Mesendoderm (in vitro differentiated cells): ENCODE measurements around the gene MED6. TPM values are rescaled to one million over a fixed set of nuclear protein-coding genes. Genes with fewer than 3 reads are reported as not detected.

ENCODE experiments used
- DNase-seq: peaks from one replicate; pipeline ENCODE4 v3.0.0; 2013
- H2AK5ac ChIP-seq: 2 replicates; pipeline ENCODE4 v1.6.1; 2013; ENCODE audit warnings: low read length, inconsistent platforms
- H2BK120ac ChIP-seq: 2 replicates; pipeline ENCODE4 v1.6.1; 2013; ENCODE audit warnings: low read depth, mild to moderate bottlenecking, low read length, moderate library complexity, mixed read lengths
- H2BK15ac ChIP-seq: replicated peaks from 2 replicates; pipeline ENCODE4 v1.6.1; 2013; ENCODE audit warnings: low read depth, mild to moderate bottlenecking, moderate library complexity
- H2BK5ac ChIP-seq: 2 replicates; pipeline ENCODE4 v1.6.1; 2013; ENCODE audit warnings: low read length, inconsistent platforms
- H3K18ac ChIP-seq: 2 replicates; pipeline ENCODE4 v1.6.1; 2013; ENCODE audit warnings: mild to moderate bottlenecking, low read length, mixed read lengths
- H3K23ac ChIP-seq: one replicate; pipeline ENCODE4 v1.6.1; 2013; ENCODE audit warnings: low read length
- H3K27ac ChIP-seq: 2 replicates; pipeline ENCODE4 v1.5.1; 2013; ENCODE audit warnings: low read depth, mild to moderate bottlenecking, inconsistent platforms, low read length, moderate library complexity
- H3K27me3 ChIP-seq: 2 replicates; pipeline ENCODE4 v1.6.1; 2013; ENCODE audit warnings: low read length, control low read depth, mild to moderate bottlenecking, inconsistent platforms; ENCODE audit not compliant: insufficient read depth, poor library complexity
- H3K36me3 ChIP-seq: 2 replicates; pipeline ENCODE4 v1.6.1; 2013; ENCODE audit warnings: low read length, inconsistent platforms; ENCODE audit not compliant: control insufficient read depth, insufficient read depth
- H3K4ac ChIP-seq: one replicate; pipeline ENCODE4 v1.6.1; 2013; ENCODE audit warnings: low read depth, mild to moderate bottlenecking, low read length, moderate library complexity
- H3K4me1 ChIP-seq: 2 replicates; pipeline ENCODE4 v1.6.1; 2013; ENCODE audit warnings: low read depth, low read length, inconsistent platforms; ENCODE audit not compliant: control insufficient read depth
- H3K4me2 ChIP-seq: 2 replicates; pipeline ENCODE4 v1.6.1; 2013; ENCODE audit warnings: low read length
- H3K4me3 ChIP-seq: 2 replicates; pipeline ENCODE4 v1.5.1; 2013; ENCODE audit warnings: mild to moderate bottlenecking, low read length
- H3K56ac ChIP-seq: one replicate; pipeline ENCODE4 v1.6.1; 2013; ENCODE audit warnings: low read length
- H3K79me1 ChIP-seq: 2 replicates; pipeline ENCODE4 v1.6.1; 2013; ENCODE audit warnings: low read length, inconsistent platforms
- H3K79me2 ChIP-seq: 2 replicates; pipeline ENCODE4 v1.6.1; 2013; ENCODE audit warnings: mild to moderate bottlenecking, low read length; ENCODE audit not compliant: control insufficient read depth, insufficient read depth
- H3K9ac ChIP-seq: 2 replicates; pipeline ENCODE4 v1.6.1; 2013; ENCODE audit warnings: low read length, inconsistent platforms
- H4K5ac ChIP-seq: one replicate; pipeline ENCODE4 v1.6.1; 2013; ENCODE audit warnings: low read length
- H4K8ac ChIP-seq: one replicate; pipeline ENCODE4 v1.6.1; 2013; ENCODE audit warnings: low read depth, mild to moderate bottlenecking, control low read depth, low read length, moderate library complexity
- WGBS: extraction: QIAGEN DNeasy Blood & Tissue Kit; methylation state at CpG from one replicate; pipeline ENCODE4 v1.1.7; 2013; ENCODE audit warnings: low lambda C conversion rate, missing lambda C conversion rate; ENCODE audit not compliant: insufficient coverage; ENCODE audit errors: extremely low coverage; 5-methylcytosine and 5-hydroxymethylcytosine counted together
- small RNA-seq: library from polyadenylated mRNA; stranded (forward); fragments of <200 nt; extraction: miRNeasy Mini kit (QIAGEN cat#:217004); gene quantifications from one replicate; pipeline ENCODE3, GENCODE V24; 2013; ENCODE audit not compliant: insufficient read depth

The MED6 gene

DNA sequence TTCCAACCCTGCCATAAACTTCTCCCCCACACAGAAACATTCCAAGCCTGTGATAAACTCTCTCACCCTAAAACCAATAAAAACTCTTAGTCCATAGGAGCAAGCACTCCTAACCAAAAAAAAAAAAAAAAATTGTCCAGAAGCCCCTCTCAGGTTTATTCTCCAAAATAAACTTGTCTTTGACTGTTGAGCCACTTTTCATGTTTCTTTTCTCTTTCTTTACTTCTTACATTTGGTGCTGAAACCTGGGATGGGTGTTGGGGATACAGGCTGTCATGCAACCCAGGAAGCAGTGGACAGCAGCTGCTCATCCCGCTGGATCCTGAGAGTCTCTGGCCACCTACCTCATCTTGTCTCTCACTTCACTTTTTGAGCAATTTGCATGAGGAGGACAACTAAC is 63.6 kb downstream of the MED6 start:
- WGBS, result no CpG with 5 or more reads among the region's 1 CpG
- no peaks in the 10 kb centered on the region for H3K4me1 ChIP-seq

DNA sequence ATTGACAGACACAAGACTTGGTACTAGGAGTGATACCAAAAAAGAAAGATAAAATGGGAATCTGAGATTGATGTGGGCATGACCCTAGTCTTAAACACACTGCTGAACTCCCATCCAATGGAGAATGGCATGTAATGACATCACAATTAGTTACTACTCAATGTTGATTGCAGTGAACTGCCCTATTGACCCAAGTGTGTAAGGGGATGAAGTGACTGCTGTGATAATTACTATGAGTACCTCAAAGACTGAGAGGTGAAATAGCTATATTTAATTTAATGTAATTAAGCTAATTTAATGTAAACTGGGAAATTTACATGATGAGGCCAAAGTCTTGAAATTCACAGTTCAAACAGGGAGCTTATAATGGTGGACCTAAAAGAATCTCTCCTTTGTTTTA is 65.6 kb downstream of the MED6 start, which contains the start of gene ADAM20:
Gene ADAM20, minus strand, starts transcription at position 101 of the 400 bp plus-strand sequence. CDS start 10,247 bp downstream, outside the sequence.
- Histone ChIP-seq H3K4me1 (no peaks in the 10 kb centered on the region), H4K5ac (no peak within 1 kb of the TSS), H3K4me3 (no peak within 1 kb of the TSS), H3K79me2 (no peaks in the 10 kb centered on the region), H2AK5ac (no peak within 1 kb of the TSS), H3K56ac (no peak within 1 kb of the TSS), H2BK15ac (no peak within 1 kb of the TSS), H3K36me3 (no peaks in the 10 kb centered on the region), H3K23ac (no peak within 1 kb of the TSS), H3K27ac (no peak within 1 kb of the TSS), H3K4ac (no peak within 1 kb of the TSS), H3K9ac (no peak within 1 kb of the TSS), H3K4me2 (no peak within 1 kb of the TSS), H2BK120ac (no peak within 1 kb of the TSS), H3K18ac (no peak within 1 kb of the TSS), H2BK5ac (no peak within 1 kb of the TSS), H3K79me1 (no peaks in the 10 kb centered on the region), H3K27me3 (no peaks in the 10 kb centered on the region), H4K8ac (no peak within 1 kb of the TSS)
- no peak for DNase-seq

More for the DNA sequence above, 63.6 kb downstream of the MED6 start:
- H3K4me3 ChIP-seq, result no peak overlapping the region
- no peak overlapping the region for H3K56ac ChIP-seq
- no peak overlapping the region for H3K9ac ChIP-seq
- H2BK5ac ChIP-seq, result no peak overlapping the region
- no peak overlapping the region for H3K27ac ChIP-seq
- H3K23ac ChIP-seq, result no peak overlapping the region
- no peak overlapping the region for H2BK15ac ChIP-seq
- no peak overlapping the region for H2AK5ac ChIP-seq
- no peak overlapping the region for H2BK120ac ChIP-seq
- no peaks in the 10 kb centered on the region for H3K79me1 ChIP-seq
- H3K18ac ChIP-seq, result no peak overlapping the region
- H3K36me3 ChIP-seq, result no peaks in the 10 kb centered on the region
- H3K27me3 ChIP-seq, result no peaks in the 10 kb centered on the region
- no peak overlapping the region for H3K4me2 ChIP-seq
- no peak overlapping the region for H4K5ac ChIP-seq
- no peaks in the 10 kb centered on the region for H3K79me2 ChIP-seq
- no peak overlapping the region for H3K4ac ChIP-seq
- H4K8ac ChIP-seq, result no peak overlapping the region
- DNase-seq, result no peak

Small RNA genes within 50 kb of the gene (small RNA-seq; reads per million reads assigned to genes)
- gene RN7SL77P, result not detected
